ENCODE results near the gene CACNA1C.

The CACNA1C gene

GRCh38 chr12:2338991-2339431, 286.2 kb downstream of the CACNA1C start:
- H3K9me3 ChIP-seq (ENCODE audit: control insufficient read depth in 2 of 2, low read length in 2 of 2) = no peaks in the 10 kb centered on the region
- no peak overlapping the region for H3K27ac ChIP-seq (ENCODE audit: low read length)
- peaks cover 69% of the 10 kb centered on the region for H3K4me1 ChIP-seq (ENCODE audit: control insufficient read depth, insufficient read depth, low read length)
- H3K36me3 ChIP-seq (ENCODE audit: control insufficient read depth in 2 of 2, insufficient read depth in 2 of 2, low read length in 2 of 2) = no peaks in the 10 kb centered on the region
- no peaks in the 10 kb centered on the region for H3K27me3 ChIP-seq (ENCODE audit: control insufficient read depth in 1 of 2, insufficient read depth in 2 of 2, low read length in 2 of 2)
- no peak overlapping the region for H3K4me3 ChIP-seq (ENCODE audit: low read length in 2 of 2)
- no peak overlapping the region for H3K9ac ChIP-seq (ENCODE audit: low read length in 2 of 2)

GRCh38 chr12:2341051-2341751, 288.4 kb downstream of the CACNA1C start:
- H3K9ac ChIP-seq (ENCODE audit: low read length in 2 of 2) = peak overlapping the region in 1 of 2 donors; percentile 29
- peaks cover 81% of the 10 kb centered on the region for H3K4me1 ChIP-seq (ENCODE audit: control insufficient read depth, insufficient read depth, low read length)
- H3K27ac ChIP-seq (ENCODE audit: low read length) = peak overlapping the region; percentile 86

GRCh38 chr12:2341871-2342270, 289.1 kb downstream of the CACNA1C start:
- Histone ChIP-seq H3K27ac (ENCODE audit: low read length) (peak overlapping the region; percentile 86), H3K9ac (ENCODE audit: low read length in 2 of 2) (peak overlapping the region in 1 of 2 donors; percentile 29), H3K4me1 (ENCODE audit: control insufficient read depth, insufficient read depth, low read length) (peaks cover 81% of the 10 kb centered on the region), H3K36me3 (ENCODE audit: control insufficient read depth in 2 of 2, insufficient read depth in 2 of 2, low read length in 2 of 2) (no peaks in the 10 kb centered on the region), H3K9me3 (ENCODE audit: control insufficient read depth in 2 of 2, low read length in 2 of 2) (no peaks in the 10 kb centered on the region), H3K4me3 (ENCODE audit: low read length in 2 of 2) (peak overlapping the region in 1 of 2 donors; percentile 15), H3K27me3 (ENCODE audit: control insufficient read depth in 1 of 2, insufficient read depth in 2 of 2, low read length in 2 of 2) (no peaks in the 10 kb centered on the region)

More at GRCh38 chr12:2341051-2341751, 288.4 kb downstream of the CACNA1C start:
- H3K4me3 ChIP-seq (ENCODE audit: low read length in 2 of 2) = no peak overlapping the region
- no peaks in the 10 kb centered on the region for H3K9me3 ChIP-seq (ENCODE audit: control insufficient read depth in 2 of 2, low read length in 2 of 2)
- no peaks in the 10 kb centered on the region for H3K27me3 ChIP-seq (ENCODE audit: control insufficient read depth in 1 of 2, insufficient read depth in 2 of 2, low read length in 2 of 2)
- H3K36me3 ChIP-seq (ENCODE audit: control insufficient read depth in 2 of 2, insufficient read depth in 2 of 2, low read length in 2 of 2) = no peaks in the 10 kb centered on the region

- H3K4me3 ChIP-seq (ENCODE audit: low read length in 2 of 2) = peak overlapping the region; percentile 7 to 40
- peaks cover 82% of the 10 kb centered on the region for H3K4me1 ChIP-seq (ENCODE audit: control insufficient read depth, insufficient read depth, low read length)
- H3K9ac ChIP-seq (ENCODE audit: low read length in 2 of 2) = peak overlapping the region in 1 of 2 donors; percentile 40
- H3K9me3 ChIP-seq (ENCODE audit: control insufficient read depth in 2 of 2, low read length in 2 of 2) = no peaks in the 10 kb centered on the region
- no peaks in the 10 kb centered on the region for H3K27me3 ChIP-seq (ENCODE audit: control insufficient read depth in 1 of 2, insufficient read depth in 2 of 2, low read length in 2 of 2)
- H3K27ac ChIP-seq (ENCODE audit: low read length) = peak overlapping the region; percentile 86
- no peaks in the 10 kb centered on the region for H3K36me3 ChIP-seq (ENCODE audit: control insufficient read depth in 2 of 2, insufficient read depth in 2 of 2, low read length in 2 of 2)
Measured at GRCh38 chr12:2343681-2344080, 290.9 kb downstream of the CACNA1C start.

GRCh38 chr12:2344476-2344875, 291.7 kb downstream of the CACNA1C start:
- peaks cover 90% of the 10 kb centered on the region for H3K4me1 ChIP-seq (ENCODE audit: control insufficient read depth, insufficient read depth, low read length)
- no peak overlapping the region for H3K9ac ChIP-seq (ENCODE audit: low read length in 2 of 2)
- no peaks in the 10 kb centered on the region for H3K36me3 ChIP-seq (ENCODE audit: control insufficient read depth in 2 of 2, insufficient read depth in 2 of 2, low read length in 2 of 2)
- peak overlapping the region; percentile 86 for H3K27ac ChIP-seq (ENCODE audit: low read length)
- no peak overlapping the region for H3K4me3 ChIP-seq (ENCODE audit: low read length in 2 of 2)
- no peaks in the 10 kb centered on the region for H3K9me3 ChIP-seq (ENCODE audit: control insufficient read depth in 2 of 2, low read length in 2 of 2)
- no peaks in the 10 kb centered on the region for H3K27me3 ChIP-seq (ENCODE audit: control insufficient read depth in 1 of 2, insufficient read depth in 2 of 2, low read length in 2 of 2)

GRCh38 chr12:2344885-2345284, 292.1 kb downstream of the CACNA1C start:
- Histone ChIP-seq H3K9ac (ENCODE audit: low read length in 2 of 2) (no peak overlapping the region), H3K4me3 (ENCODE audit: low read length in 2 of 2) (no peak overlapping the region), H3K4me1 (ENCODE audit: control insufficient read depth, insufficient read depth, low read length) (peaks cover 93% of the 10 kb centered on the region), H3K27me3 (ENCODE audit: control insufficient read depth in 1 of 2, insufficient read depth in 2 of 2, low read length in 2 of 2) (no peaks in the 10 kb centered on the region), H3K36me3 (ENCODE audit: control insufficient read depth in 2 of 2, insufficient read depth in 2 of 2, low read length in 2 of 2) (no peaks in the 10 kb centered on the region), H3K27ac (ENCODE audit: low read length) (peak overlapping the region; percentile 86), H3K9me3 (ENCODE audit: control insufficient read depth in 2 of 2, low read length in 2 of 2) (no peaks in the 10 kb centered on the region)

- Histone ChIP-seq H3K9ac (ENCODE audit: low read length in 2 of 2) (peak overlapping the region in 1 of 2 donors; percentile 47), H3K27me3 (ENCODE audit: control insufficient read depth in 1 of 2, insufficient read depth in 2 of 2, low read length in 2 of 2) (no peaks in the 10 kb centered on the region), H3K9me3 (ENCODE audit: control insufficient read depth in 2 of 2, low read length in 2 of 2) (no peaks in the 10 kb centered on the region), H3K4me1 (ENCODE audit: control insufficient read depth, insufficient read depth, low read length) (peaks cover 95% of the 10 kb centered on the region), H3K27ac (ENCODE audit: low read length) (peak overlapping the region; percentile 86), H3K36me3 (ENCODE audit: control insufficient read depth in 2 of 2, insufficient read depth in 2 of 2, low read length in 2 of 2) (no peaks in the 10 kb centered on the region), H3K4me3 (ENCODE audit: low read length in 2 of 2) (peak overlapping the region in 1 of 2 donors; percentile 40)
Measured at GRCh38 chr12:2345902-2346301, 293.1 kb downstream of the CACNA1C start.

GRCh38 chr12:2346416-2346815, 293.6 kb downstream of the CACNA1C start:
- Histone ChIP-seq H3K27me3 (ENCODE audit: control insufficient read depth in 1 of 2, insufficient read depth in 2 of 2, low read length in 2 of 2) (no peaks in the 10 kb centered on the region), H3K36me3 (ENCODE audit: control insufficient read depth in 2 of 2, insufficient read depth in 2 of 2, low read length in 2 of 2) (no peaks in the 10 kb centered on the region), H3K9ac (ENCODE audit: low read length in 2 of 2) (peak overlapping the region in 1 of 2 donors; percentile 47), H3K27ac (ENCODE audit: low read length) (peak overlapping the region; percentile 86), H3K9me3 (ENCODE audit: control insufficient read depth in 2 of 2, low read length in 2 of 2) (no peaks in the 10 kb centered on the region), H3K4me3 (ENCODE audit: low read length in 2 of 2) (peak overlapping the region in 1 of 2 donors; percentile 40), H3K4me1 (ENCODE audit: control insufficient read depth, insufficient read depth, low read length) (peaks cover 93% of the 10 kb centered on the region)

- Histone ChIP-seq H3K9me3 (ENCODE audit: control insufficient read depth in 2 of 2, low read length in 2 of 2) (no peaks in the 10 kb centered on the region), H3K27me3 (ENCODE audit: control insufficient read depth in 1 of 2, insufficient read depth in 2 of 2, low read length in 2 of 2) (no peaks in the 10 kb centered on the region), H3K36me3 (ENCODE audit: control insufficient read depth in 2 of 2, insufficient read depth in 2 of 2, low read length in 2 of 2) (no peaks in the 10 kb centered on the region), H3K4me3 (ENCODE audit: low read length in 2 of 2) (no peak overlapping the region), H3K27ac (ENCODE audit: low read length) (peak overlapping the region; percentile 86), H3K9ac (ENCODE audit: low read length in 2 of 2) (peak overlapping the region; percentile 20 to 21), H3K4me1 (ENCODE audit: control insufficient read depth, insufficient read depth, low read length) (peaks cover 90% of the 10 kb centered on the region)
Measured at GRCh38 chr12:2347137-2347843, 294.5 kb downstream of the CACNA1C start.

GRCh38 chr12:2347844-2348481, 295.2 kb downstream of the CACNA1C start:
- Histone ChIP-seq H3K9me3 (ENCODE audit: control insufficient read depth in 2 of 2, low read length in 2 of 2) (no peaks in the 10 kb centered on the region), H3K4me3 (ENCODE audit: low read length in 2 of 2) (peak overlapping the region in 1 of 2 donors; percentile 35), H3K4me1 (ENCODE audit: control insufficient read depth, insufficient read depth, low read length) (peaks cover 83% of the 10 kb centered on the region), H3K27ac (ENCODE audit: low read length) (peak overlapping the region; percentile 86), H3K9ac (ENCODE audit: low read length in 2 of 2) (peak overlapping the region; percentile 5 to 20), H3K27me3 (ENCODE audit: control insufficient read depth in 1 of 2, insufficient read depth in 2 of 2, low read length in 2 of 2) (no peaks in the 10 kb centered on the region), H3K36me3 (ENCODE audit: control insufficient read depth in 2 of 2, insufficient read depth in 2 of 2, low read length in 2 of 2) (no peaks in the 10 kb centered on the region)
